ENCODE data around the gene TSC1.

The TSC1 gene

GRCh38 chr9:132892400-132892799 is 52.0 kb downstream of the TSC1 start:
- no peak for DNase-seq (ENCODE audit: low read depth in 2 of 3, low spot score in 1 of 3)

DNA sequence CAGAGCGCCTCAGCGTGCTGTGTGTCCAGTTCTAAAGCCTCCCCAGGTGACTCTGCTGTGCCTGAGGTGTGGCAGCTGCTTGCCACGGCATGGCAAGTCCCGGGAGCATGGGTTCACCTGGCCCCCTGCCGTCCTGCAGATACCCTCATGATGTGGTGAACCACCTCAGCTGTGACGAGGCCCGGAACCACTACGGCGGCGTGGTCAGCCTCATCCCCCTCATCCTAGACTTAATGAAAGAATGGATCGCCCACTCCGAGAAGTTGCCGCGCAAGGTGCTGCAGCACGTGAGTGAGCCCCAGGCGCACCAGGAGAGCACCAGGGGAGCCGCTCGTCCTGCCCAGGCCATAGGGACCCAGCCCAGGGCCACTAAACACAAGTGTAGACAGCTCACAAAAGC is 56.3 kb downstream of the TSC1 start:
- no peak for DNase-seq (ENCODE audit: low read depth in 2 of 3, low spot score in 1 of 3)

- no peak for DNase-seq (ENCODE audit: low read depth in 2 of 3, low spot score in 1 of 3)
Measured at GRCh38 chr9:132887181-132888120, 57.0 kb downstream of the TSC1 start.

- DNase-seq (ENCODE audit: low read depth in 2 of 3, low spot score in 1 of 3), result no peak
Measured at GRCh38 chr9:132886334-132886725, 58.1 kb downstream of the TSC1 start.

DNA sequence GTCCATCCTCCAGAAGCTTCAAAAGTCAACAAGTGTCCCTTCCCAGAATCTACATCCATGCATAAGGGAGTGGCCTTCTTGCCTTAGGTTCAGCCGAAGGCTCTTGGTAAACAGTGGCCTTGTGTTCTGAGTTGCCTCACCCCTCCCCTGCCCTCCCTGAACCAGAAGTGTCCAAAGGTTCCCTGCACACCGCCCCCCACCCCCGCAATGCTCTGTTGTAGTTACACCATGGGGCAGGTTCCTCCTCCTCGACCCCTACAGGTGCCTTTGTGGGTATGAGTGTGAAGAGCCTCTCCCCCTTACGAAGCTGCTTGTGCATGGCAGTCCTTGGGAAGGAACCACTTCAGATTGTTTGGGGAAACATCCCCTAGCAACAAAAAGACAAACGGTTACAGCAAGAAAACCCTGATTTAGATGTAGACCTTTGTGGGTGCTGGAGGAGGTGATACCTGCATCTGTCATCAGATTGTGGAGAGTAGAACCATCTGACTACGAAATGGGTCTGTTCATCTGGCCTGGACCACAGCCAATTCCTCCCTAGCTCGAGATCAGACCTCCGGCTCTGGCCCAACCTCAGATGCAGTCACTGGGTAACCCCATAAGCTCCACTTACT is 58.6 kb downstream of the TSC1 start:
- no peak for DNase-seq (ENCODE audit: low read depth in 2 of 3, low spot score in 1 of 3)

DNA sequence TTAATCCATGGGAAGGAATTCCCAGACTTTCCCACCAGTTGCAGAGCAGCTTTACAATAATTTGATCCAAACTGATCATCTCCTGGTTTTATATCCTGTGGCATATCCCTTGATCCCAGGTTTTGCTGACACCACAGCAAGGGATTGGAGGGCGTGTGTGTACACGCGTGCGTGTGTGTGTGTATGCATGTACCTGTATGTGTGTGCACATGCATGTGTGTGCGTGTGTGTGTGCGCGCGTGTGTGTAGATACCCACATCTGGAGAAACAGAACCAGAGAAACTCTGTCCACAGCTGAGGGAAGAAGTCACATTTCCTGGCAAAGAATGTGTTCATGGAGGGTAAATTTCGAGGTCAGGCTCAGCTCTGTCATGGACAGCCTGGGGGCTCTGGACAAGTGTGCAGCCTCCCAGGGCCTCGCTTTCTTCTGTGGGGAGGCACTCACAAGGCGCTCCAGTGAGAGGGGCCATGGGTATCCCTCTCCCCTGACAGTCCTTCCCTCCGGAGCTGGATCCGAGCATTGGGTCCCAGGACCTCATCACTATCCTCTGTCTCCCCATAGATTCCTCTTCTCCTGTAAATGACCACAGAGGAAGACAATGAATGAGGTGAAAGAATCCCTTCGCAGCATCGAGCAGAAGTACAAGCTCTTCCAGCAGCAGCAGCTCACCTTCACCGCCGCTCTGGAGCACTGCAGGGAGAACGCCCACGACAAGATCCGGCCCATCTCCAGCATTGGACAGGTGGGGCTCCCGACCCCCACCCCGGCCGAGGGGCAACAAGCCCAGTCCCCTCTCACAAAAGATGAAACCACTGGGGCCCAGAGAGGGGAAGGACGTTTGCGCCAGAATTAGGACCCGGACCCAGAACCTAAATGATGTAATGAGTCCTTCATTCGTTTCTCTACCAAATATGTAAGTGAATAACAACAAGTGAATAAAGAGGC is 60.8 kb downstream of the TSC1 start:
- no peak for DNase-seq (ENCODE audit: low read depth in 2 of 3, low spot score in 1 of 3)

DNA sequence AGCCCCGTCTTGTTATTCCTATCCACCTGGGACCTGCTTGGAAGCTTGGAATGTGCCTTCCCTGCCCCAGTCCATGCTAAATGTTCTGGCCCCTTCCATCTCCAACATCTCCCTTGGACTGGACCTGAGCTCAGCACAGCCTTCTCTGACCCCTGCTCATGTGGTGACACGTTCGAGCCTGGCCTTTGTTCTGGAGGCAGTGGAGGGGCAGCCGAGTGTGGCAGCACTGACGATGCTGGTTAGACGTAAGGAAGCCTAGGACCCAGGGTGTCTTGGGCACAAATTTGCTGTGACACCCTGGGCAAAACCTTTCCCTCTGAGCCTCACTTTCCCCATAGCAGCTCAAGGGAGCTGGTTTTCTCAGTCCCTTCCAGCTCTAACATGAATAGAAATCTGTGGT is 61.8 kb downstream of the TSC1 start:
- DNase-seq (ENCODE audit: low read depth in 2 of 3, low spot score in 1 of 3), result no peak

- DNase-seq (ENCODE audit: low read depth in 2 of 3, low spot score in 1 of 3), result no peak
Measured at GRCh38 chr9:132881826-132882225, 62.6 kb downstream of the TSC1 start.

DNA sequence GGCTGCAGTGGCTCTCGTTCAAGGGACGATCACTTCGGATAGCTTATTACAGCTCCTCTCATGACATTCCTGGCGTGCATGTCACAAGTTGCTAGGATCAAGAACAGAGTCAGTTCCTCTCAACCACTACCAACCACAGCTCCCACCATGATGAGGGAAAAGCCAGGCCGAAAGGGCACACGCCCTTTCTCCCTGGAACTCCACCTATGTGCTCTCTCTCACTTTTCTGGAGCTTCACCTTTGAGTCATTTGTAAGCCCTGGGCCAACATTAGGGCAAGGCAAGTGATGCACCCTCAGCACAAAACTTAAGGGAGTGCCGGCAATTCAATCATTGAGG is 64.1 kb downstream of the TSC1 start:
- DNase-seq (ENCODE audit: low read depth in 2 of 3, low spot score in 1 of 3), result no peak

DNA sequence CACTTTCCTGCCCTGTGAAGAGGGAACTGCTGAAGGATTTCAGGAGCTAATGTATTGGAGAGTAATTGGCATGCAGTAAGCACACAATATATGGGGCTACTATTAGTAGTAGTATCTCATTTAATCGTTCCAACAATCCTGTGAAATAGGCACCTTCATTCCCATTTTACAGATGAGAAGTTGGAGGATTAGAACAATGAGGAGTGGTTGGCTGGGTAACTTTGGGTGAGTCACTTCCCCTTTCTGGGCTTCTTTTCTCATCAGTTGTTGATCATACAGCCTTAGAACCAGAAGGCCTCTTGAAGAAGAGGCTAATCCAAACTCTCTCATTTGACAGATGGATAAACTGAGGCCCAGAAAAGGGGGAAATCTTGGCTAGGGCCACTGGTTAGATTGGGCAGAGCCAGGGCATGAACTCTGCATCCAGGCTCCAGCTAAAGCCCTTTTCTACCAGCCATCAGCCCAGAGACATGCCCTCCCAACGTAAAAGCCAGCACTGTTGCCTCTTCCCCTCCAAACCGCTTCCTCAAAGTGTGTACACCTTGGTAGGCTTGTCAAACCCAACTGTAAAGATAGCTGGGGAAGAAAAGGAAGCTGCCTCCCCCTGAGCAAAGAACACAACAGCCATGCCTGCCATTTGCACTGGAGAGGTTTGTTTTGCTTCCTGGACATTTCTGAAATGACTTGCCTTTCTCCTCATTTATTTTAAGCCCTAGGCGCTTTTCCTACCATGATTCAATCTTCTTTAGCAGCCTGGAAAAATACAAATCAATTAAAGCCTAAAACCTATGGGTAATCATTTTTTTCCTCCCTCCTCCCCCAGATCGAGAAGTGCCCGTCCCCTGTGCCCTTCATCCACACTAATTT is 64.7 kb downstream of the TSC1 start:
- no peak for DNase-seq (ENCODE audit: low read depth in 2 of 3, low spot score in 1 of 3)

DNA sequence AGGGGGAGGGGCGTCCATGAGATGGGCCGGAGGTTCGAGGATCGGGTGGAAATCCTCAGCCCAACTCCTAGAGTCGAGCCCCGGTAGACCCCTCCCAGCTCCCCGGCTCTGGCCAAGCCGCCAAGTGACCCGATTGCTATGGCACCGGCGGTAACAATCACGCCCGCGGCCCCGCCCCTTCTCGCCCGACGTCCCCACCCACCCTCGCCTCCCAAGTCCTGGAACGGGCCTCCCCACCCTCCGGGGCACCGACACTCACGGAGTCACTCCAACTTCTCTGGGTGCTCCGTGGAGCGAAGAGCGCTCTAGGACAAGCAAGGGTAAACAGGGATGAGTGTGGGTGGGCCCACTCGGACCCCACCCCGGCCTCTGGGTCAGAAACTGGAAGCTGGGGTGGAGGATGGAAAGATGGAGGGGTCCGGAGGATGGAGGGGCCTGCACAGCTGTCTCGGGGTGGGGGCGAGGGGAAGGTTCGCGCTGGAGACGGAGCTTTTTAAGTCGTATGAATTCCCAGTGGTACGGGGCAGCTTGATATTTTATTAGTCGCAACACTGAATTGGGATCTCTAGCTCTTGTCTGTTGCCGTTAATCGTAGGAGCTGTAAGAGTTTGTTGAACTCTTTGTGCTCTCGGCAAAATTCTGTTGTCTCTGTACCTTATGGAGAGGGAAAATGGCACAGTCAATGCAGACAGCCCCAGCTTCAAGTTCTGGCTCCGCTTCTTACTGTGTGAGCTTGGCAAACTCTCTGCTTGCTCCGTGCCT is 65.5 kb downstream of the TSC1 start, which contains the start of gene SPACA9:
Gene SPACA9, plus strand, starts transcription at position 204 of the 762 bp plus-strand sequence. CDS start 5,050 bp downstream, outside the sequence.
- peak in 1 of 3 donors; percentile 34 for DNase-seq (ENCODE audit: low read depth in 2 of 3, low spot score in 1 of 3)

- peak; percentile 42 to 67 (median 57) for DNase-seq (ENCODE audit: low read depth in 2 of 3, low spot score in 1 of 3)
Measured at GRCh38 chr9:132877824-132878694, 66.4 kb downstream of the TSC1 start, which contains the start of gene AK8. TSS of gene AK8 (minus strand) at chr9:132878284. CDS start at chr9:132878255, 29 bp downstream.

DNA sequence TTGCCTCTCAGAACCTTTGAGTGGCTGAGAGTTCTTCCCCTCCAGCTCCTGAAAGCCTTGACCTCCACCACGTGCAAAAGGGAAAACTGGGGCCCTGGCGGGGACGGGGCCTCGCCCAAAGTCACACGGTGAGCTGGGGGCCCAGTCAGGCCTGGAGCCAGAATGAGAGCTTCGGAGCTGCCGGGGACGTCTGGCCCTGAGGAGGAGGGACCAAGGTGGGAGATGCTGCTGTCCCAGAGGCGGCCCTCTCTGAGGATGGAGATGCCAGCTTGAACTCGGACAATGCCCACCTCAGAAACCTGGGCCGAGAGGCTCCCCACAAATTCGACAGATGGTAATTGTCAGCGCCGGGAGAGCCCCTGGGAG is 67.0 kb downstream of the TSC1 start:
- no peak for DNase-seq (ENCODE audit: low read depth in 2 of 3, low spot score in 1 of 3)

DNA sequence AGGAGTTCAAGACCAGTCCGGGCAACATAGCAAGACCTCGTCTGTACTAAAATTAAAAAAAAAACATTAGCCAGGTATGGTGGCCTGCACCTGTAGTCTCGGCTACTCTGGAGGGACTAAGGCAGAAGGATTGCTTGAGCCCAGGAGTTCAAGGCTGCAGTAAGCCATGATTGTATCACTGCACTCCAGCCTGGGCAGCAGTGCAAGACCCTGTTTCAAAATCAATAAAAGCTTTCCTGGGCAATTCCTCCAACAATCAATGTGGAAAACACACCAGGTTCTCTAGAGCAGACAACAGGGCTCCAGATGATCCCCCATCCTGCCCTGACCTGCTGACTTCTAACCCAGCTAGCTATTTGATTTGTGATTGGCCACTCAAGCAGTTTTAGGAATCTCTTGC is 67.6 kb downstream of the TSC1 start:
- DNase-seq (ENCODE audit: low read depth in 2 of 3, low spot score in 1 of 3), result no peak

GRCh38 chr9:132875159-132875558 is 69.3 kb downstream of the TSC1 start:
- no peak for DNase-seq (ENCODE audit: low read depth in 2 of 3, low spot score in 1 of 3)

DNA sequence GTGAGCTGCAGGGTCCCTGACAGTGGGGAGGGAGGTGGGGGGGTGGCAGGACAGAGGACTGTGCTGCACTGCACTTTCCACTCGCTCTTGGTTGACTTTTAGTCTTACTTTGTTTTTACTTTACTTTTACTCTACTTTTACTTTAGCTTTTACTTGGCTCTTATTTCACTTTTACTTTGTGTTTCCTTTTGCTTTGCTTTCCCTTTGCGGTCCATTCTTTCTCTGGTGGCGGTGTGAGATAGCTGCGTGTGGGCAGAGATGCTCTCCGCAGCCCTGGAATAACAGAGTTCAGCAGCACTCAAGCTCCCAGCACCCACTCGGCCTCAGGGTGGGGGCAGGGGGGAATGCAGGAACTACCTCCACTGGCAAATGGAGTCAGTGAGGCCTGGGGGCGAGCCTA is 71.0 kb downstream of the TSC1 start:
- DNase-seq (ENCODE audit: low read depth in 2 of 3, low spot score in 1 of 3), result no peak

GRCh38 chr9:132869266-132869665 is 75.2 kb downstream of the TSC1 start:
- DNase-seq (ENCODE audit: low read depth in 2 of 3, low spot score in 1 of 3), result no peak

- no peak for DNase-seq (ENCODE audit: low read depth in 2 of 3, low spot score in 1 of 3)
Measured at GRCh38 chr9:132866898-132867297, 77.5 kb downstream of the TSC1 start.

DNA sequence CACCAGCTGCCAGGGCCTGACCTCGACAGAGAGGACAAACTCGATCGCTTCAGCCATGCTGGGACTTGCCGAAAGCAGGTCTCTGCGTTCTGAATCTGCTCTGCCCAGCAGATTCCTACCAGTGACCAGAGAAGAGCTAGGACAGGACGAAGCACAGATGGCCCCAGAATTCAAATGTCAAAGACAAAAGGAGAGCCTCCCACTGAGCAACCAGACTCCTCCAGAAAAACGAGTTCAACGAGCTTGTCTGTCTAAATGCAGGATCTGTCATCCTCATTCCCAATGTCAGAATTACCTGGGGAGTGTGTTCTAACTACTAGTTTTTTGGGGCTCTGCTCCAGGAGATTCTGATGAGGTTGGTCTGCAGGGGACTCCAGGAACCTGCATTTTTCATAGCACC is 79.7 kb downstream of the TSC1 start:
- DNase-seq (ENCODE audit: low read depth in 2 of 3, low spot score in 1 of 3), result no peak
